Prostate gland (tissue), 2 donors: ENCODE measurements around the gene TRPV4.
"Not testable (repeated sequence)": the region's sequence is repeated elsewhere in the genome, so short reads cannot be mapped to it uniquely, and the experiment has no call there.

Experiments
- CTCF ChIP-seq, 4 experiments: fragments of 200-600 bp in 2 of 4; fragments of 450-650 bp in 2 of 4; sonication (generic) in 2 of 4; IDR thresholded peaks; 1 replicate in 3 of 4; 2 replicates in 1 of 4; pipeline ENCODE4 v1.5.1; 2016 to 2019; ENCODE audit warnings: antibody characterized with exemption in 4 of 4, mild to moderate bottlenecking in 2 of 4, moderate library complexity in 2 of 4
- POLR2A ChIP-seq: fragments of 450-650 bp; IDR thresholded peaks from one replicate; pipeline ENCODE4 v1.6.1; 2016; ENCODE audit warnings: antibody characterized with exemption, mild to moderate bottlenecking

- not testable (repeated sequence) for TF ChIP-seq CTCF (IDR thresholded peaks at IDR 0.05); POLR2A
Observed at GRCh38 chr12:109862491-109862890, 29.3 kb upstream of the TRPV4 start.
